WERI-Rb-1 (cell line): ENCODE data around the gene TRPC6.

Experiments
- DNase-seq: peaks from one replicate; pipeline ENCODE4 v3.0.0-alpha.2; 2020
- H3K27ac ChIP-seq: fragments of 250-450 bp; sonication (Bioruptor Pico); 2 replicates; pipeline ENCODE4 v1.5.1; 2020; ENCODE audit warnings: mild to moderate bottlenecking, moderate library complexity
- H3K27me3 ChIP-seq: fragments of 250-450 bp; sonication (Bioruptor Pico); 2 replicates; pipeline ENCODE4 v1.5.1; 2021; ENCODE audit warnings: mild to moderate bottlenecking, low read depth, moderate library complexity; ENCODE audit not compliant: insufficient read depth, severe bottlenecking
- H3K36me3 ChIP-seq: fragments of 250-450 bp; sonication (Bioruptor Pico); 2 replicates; pipeline ENCODE4 v1.5.1; 2020; ENCODE audit warnings: mild to moderate bottlenecking, moderate library complexity
- H3K4me3 ChIP-seq: 2 replicates; pipeline ENCODE4 v1.5.1; 2011; ENCODE audit warnings: low read depth, mild to moderate bottlenecking, control low read depth, low read length
- H3K9me3 ChIP-seq: fragments of 250-450 bp; sonication (Bioruptor Pico); 2 replicates; pipeline ENCODE4 v1.5.1; 2021; ENCODE audit warnings: mild to moderate bottlenecking, moderate library complexity; ENCODE audit not compliant: severe bottlenecking
- TF ChIP-seq, protein P1 (sequence below): IDR thresholded peaks from 2 replicates; pipeline ENCODE4 v1.5.1; 2011; ENCODE audit warnings: low read depth, mild to moderate bottlenecking, control low read depth, inconsistent platforms, low read length

Gene TRPC6

DNA sequence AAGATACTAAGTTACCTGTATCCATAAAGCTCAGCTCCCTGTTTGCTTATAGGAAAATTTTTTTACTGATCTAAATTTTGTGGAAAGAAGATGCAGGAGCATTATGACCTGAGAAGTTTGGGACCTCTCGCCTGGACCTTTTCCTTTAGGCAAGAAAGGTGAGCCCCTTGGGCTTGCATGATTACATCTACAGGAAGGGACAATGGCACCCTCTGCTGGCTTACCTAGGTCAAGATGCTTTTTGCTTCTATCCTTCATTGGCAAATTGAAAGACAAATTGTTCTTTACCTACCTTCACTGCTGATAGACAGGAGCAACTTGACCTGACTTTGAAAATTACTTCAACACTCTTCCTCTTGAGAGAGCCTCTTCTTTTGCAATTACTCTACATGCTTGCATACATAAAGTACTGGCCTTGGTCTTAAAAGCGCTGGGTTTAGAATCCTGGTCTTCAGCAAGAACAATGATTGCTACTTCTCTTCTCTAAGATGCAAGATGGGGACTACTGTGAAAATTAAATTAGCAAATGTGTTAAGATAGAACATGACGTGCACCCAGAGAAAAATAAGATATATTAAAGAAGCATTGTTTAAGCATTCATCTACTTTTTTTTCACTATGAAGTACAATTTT, 147.2 kb downstream of the TRPC6 start:
- H3K4me3 ChIP-seq, result no peak overlapping the region
- DNase-seq, result peak; percentile 61

DNA sequence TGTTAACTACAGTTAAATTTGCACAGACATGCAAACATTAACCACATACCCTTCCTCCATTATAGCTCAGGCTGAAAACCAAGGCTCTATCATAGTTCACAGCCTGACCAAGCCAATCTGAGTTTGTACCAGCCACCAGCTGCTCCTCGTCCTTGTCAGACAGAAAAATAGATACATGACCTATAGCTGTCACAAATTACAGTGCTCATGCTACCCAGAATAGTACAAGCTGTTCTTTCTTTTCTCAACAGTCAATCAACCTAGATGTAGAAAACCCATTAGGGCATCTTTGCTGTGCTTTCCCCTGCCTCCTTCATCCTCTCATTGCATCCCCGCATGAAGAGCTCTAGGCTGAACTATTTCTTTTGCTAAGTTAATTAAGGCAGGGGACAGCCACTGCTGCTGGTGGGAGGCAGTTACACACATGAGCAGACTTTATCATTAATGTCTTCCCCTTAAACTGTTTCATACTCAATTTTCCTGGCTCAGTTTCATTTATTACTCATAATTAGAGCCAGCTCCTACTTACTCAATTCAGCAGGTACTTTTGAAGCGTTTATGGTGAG, 148.3 kb downstream of the TRPC6 start:
- no peak for DNase-seq
- TF ChIP-seq, protein P1, sequence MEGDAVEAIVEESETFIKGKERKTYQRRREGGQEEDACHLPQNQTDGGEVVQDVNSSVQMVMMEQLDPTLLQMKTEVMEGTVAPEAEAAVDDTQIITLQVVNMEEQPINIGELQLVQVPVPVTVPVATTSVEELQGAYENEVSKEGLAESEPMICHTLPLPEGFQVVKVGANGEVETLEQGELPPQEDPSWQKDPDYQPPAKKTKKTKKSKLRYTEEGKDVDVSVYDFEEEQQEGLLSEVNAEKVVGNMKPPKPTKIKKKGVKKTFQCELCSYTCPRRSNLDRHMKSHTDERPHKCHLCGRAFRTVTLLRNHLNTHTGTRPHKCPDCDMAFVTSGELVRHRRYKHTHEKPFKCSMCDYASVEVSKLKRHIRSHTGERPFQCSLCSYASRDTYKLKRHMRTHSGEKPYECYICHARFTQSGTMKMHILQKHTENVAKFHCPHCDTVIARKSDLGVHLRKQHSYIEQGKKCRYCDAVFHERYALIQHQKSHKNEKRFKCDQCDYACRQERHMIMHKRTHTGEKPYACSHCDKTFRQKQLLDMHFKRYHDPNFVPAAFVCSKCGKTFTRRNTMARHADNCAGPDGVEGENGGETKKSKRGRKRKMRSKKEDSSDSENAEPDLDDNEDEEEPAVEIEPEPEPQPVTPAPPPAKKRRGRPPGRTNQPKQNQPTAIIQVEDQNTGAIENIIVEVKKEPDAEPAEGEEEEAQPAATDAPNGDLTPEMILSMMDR, result no peak

More for the DNA sequence above, 147.2 kb downstream of the TRPC6 start:
- Histone ChIP-seq H3K36me3 (no peaks in the 10 kb centered on the region), H3K27me3 (no peaks in the 10 kb centered on the region), H3K27ac (no peak overlapping the region), H3K9me3 (no peaks in the 10 kb centered on the region)
- TF ChIP-seq, protein P1, result peak; percentile 88

DNA sequence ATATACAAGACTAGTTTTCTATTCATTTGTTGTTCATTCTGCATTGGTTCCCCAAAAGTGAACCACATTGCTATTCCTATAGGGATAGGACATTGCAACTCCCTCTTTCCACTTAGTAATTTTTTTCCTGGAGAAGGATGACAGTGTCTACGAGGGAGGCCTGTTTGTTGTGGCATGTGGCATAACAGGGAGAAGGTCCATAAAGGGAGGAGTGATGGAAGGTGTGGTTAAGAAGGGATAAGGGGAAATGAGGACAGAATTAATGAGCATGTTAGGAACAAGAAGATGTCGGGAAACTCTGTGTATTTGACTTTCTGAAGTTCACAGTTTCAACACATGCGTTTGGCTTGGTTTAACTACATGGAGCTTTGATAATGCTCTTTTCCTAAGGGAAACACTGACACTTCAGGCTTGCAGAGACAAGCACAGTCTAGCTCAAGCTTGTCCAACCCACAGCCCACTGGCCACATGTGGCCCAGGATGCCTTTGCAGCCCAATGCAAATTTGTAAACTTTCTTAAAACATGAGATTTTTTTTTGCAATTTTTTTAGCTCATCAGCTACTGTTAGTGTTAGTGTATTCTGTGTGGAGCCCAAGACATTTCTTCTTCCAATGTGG, 149.7 kb downstream of the TRPC6 start:
- TF ChIP-seq, protein P1, result no peak
- Histone ChIP-seq H3K27me3 (no peaks in the 10 kb centered on the region), H3K9me3 (no peaks in the 10 kb centered on the region), H3K27ac (no peak overlapping the region), H3K4me3 (no peak overlapping the region), H3K36me3 (no peaks in the 10 kb centered on the region)
- no peak for DNase-seq

More for the DNA sequence above, 148.3 kb downstream of the TRPC6 start:
- H3K36me3 ChIP-seq, result no peaks in the 10 kb centered on the region
- H3K4me3 ChIP-seq, result no peak overlapping the region
- no peaks in the 10 kb centered on the region for H3K9me3 ChIP-seq
- no peaks in the 10 kb centered on the region for H3K27me3 ChIP-seq
- H3K27ac ChIP-seq, result no peak overlapping the region

DNA sequence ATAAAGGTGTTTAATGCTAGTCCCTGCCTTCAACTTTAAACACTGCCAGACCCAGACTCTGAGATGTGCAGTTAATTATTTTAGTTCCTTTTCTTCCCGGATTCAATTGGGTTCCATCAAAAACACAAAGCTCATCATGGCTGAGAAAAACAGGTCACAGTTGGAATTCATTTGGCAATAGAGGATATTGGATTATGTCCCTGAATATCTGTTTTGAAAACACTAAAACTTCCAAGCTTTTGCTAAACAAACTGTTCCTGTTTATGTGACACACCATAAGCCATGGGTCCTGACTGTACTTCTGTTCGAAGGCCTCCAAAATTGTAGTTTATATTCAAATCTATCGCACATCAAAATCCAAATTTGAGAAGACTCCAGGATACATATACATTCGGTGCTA, 150.7 kb downstream of the TRPC6 start:
- Histone ChIP-seq H3K27ac (no peak overlapping the region), H3K4me3 (no peak overlapping the region), H3K36me3 (no peaks in the 10 kb centered on the region), H3K27me3 (no peaks in the 10 kb centered on the region), H3K9me3 (no peaks in the 10 kb centered on the region)
- no peak for DNase-seq
- TF ChIP-seq, protein P1, result no peak

DNA sequence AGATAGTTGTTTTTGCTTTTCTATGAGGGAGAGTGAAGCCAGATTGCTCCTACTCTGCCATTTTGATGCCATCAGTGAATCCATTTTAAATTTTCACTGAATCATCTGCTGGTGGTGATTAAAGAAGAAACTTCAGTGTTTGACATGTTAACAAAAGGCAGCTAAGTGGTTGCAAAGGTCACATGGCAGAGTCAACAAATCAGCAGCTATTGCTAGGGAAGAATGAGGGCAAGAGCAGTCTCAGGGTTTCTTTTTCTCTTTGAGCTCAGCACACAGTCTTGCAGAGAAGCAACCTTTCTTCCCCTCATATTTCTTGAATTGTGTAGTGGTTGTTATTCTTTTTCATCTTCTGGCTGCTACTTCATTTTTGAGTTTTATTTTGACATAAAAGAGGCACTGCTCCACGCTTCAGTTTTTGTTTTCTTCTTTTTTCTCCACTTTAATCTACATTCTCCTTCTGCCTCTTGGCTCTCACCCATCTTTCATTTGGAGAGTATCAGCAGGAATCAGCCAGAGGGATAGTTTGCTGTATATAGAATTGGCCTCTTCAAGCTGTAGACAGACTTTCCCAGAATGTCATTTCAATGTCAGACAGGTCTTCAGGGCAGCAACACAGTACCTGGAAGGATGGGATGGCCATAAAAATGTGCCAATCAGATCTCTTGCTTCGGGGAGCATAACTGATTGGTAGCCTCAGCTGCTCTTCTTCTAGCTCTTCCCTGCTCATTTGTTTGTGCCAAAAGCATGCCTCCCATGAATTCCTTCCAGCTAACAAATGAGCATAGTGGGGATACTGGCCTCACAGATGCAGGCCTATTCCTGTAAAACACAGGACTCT, 153.9 kb downstream of the TRPC6 start:
- Histone ChIP-seq H3K9me3 (no peaks in the 10 kb centered on the region), H3K36me3 (no peaks in the 10 kb centered on the region), H3K27ac (no peak overlapping the region), H3K27me3 (no peaks in the 10 kb centered on the region), H3K4me3 (no peak overlapping the region)
- TF ChIP-seq, protein P1, result no peak
- no peak for DNase-seq
